Urinary bladder (tissue), 4 donors: Measurements from ENCODE around the gene CGB1. TPM values are rescaled to one million over a fixed set of nuclear protein-coding genes. Genes with fewer than 3 reads are reported as not detected.
A peak's percentile ranks its signal among the peaks of the same experiment; 100 is the strongest.
"Not testable (repeated sequence)": the region's sequence is repeated elsewhere in the genome, so short reads cannot be mapped to it uniquely, and the experiment has no call there.

Source experiments
- DNase-seq: peaks from one replicate; pipeline ENCODE4 v3.0.0-alpha.2; 2015; ENCODE audit errors: extremely low spot score
- H3K27ac ChIP-seq: one replicate; pipeline ENCODE4 v1.5.1; 2013; ENCODE audit warnings: low read depth, mild to moderate bottlenecking, moderate library complexity
- H3K36me3 ChIP-seq: one replicate; pipeline ENCODE4 v1.6.1; 2013; ENCODE audit warnings: mild to moderate bottlenecking, moderate library complexity; ENCODE audit not compliant: insufficient read depth
- H3K4me1 ChIP-seq: one replicate; pipeline ENCODE4 v1.6.1; 2013; ENCODE audit warnings: mild to moderate bottlenecking, moderate library complexity; ENCODE audit not compliant: insufficient read depth
- H3K4me3 ChIP-seq: one replicate; pipeline ENCODE4 v1.5.1; 2013; ENCODE audit warnings: low read depth, low read length
- WGBS: extraction: QIAGEN DNeasy Blood & Tissue Kit; methylation state at CpG from one replicate; pipeline ENCODE4 v1.1.7; 2013; 5-methylcytosine and 5-hydroxymethylcytosine counted together
- polyA plus RNA-seq: library from polyadenylated mRNA; stranded (reverse); fragments of 200-250 nt; gene quantifications from one replicate; pipeline ENCODE4 v1.2.3, GENCODE V29; 2013
- total RNA-seq: library from RNA; depleted of rRNA; stranded (reverse); fragments of >200 nt; gene quantifications from one replicate; pipeline ENCODE4 v1.2.3, GENCODE V29; 2014
- donor health status: healthy with polysubstance abuse.
- donor health status: healthy.

Gene CGB1
- total and polyA plus RNA-seq, 2 donors: not detected

DNA sequence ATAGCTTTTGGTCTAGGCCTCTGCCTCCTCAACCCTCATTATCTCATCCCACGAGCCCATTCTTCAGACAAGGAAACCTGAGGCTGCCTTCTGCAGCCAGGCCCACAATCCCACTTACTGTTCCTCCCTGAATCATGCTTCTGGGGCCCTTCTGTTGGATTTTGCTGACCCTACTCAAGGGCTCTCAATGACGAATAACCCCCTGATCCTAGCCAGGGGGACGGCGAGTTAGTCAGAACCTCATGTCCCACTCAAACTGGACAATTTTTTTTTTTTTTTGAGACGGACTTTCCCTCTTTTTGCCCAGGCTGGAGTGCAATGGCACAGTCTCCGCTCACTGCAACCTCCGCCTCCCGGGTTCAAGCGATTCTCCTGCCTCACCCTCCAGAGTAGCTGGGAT lies 14.6 kb downstream of the CGB1 start:
- no peaks in the 10 kb centered on the region for H3K4me1 ChIP-seq
- WGBS: 94% methylated on average over 9 of the region's 9 CpGs
- H3K27ac ChIP-seq: no peak overlapping the region
- no peak for DNase-seq
- no peaks in the 10 kb centered on the region for H3K36me3 ChIP-seq
- no peak overlapping the region for H3K4me3 ChIP-seq

DNA sequence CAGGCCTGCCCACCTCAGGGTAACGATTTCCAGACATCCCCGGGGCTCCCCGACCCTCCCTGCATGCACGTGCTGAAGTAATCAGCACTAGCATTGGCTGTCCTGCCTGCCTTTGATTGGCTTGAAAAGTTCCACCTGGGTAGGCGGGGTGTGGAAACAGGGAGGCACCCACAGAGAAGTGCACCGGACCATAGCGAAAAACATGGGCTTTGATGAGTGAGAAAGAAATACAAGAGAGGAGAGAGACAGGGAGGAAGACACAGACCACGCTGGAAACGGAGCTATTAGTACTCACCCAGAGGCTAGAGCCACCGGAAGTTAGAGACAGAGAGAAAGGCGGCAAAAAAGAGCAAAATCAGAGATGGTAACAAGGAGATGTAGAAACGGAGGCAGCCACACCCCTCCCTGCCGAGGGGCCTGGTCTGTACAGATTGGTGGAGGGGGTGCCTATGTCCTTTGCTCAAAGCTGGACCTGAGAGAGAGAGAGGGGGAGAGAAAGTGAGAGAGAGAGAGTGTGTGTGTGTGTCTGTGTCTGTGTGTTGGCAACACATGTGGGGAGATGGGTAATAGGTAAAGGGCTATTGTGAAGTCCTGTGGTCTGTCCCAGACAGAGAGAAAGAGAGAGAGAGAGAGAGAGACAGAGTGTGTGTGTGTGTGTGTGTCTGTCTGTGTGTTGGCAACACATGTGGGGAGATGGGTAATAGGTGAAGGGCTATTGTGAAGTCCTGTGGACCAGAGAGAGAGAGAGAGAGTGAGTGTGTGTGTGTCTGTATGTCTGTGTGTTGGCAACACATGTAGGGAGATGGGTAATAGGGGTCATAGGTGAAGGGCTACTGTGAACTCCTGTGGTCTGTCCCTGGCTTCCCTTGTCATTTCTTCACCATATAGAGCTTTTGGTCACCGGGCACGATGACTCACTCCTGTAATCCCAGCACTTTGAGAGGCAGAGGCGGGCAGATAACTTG lies 15.5 kb downstream of the CGB1 start:
- no peak overlapping the region for H3K4me3 ChIP-seq
- WGBS: 35% methylated on average over 16 of the region's 16 CpGs

DNA sequence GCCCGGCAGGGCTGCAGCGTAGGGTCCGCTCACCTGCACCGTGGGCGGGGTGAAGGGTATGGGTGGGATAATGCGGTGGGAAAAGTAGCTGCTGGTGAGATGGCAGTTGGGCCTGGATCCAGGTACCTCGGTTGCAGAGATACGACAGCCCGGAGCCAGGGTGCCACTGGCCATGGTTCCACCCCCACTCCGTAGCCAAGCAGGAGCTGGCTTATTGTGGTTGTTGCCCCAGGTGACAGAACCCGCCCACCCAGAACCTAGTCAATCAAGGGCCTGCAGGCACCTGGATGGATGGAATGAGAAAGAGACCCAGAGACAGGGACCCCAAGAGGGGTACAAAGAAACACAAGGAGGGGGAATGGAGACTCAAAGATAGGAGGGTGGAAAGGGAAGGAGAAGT lies 16.4 kb downstream of the CGB1 start:
- H3K36me3 ChIP-seq: peaks cover 2% of the 10 kb centered on the region
- WGBS: 79% methylated on average over 11 of the region's 11 CpGs
- H3K4me1 ChIP-seq: no peaks in the 10 kb centered on the region
- H3K27ac ChIP-seq: no peak overlapping the region
- H3K4me3 ChIP-seq: no peak overlapping the region
- no peak for DNase-seq

More for the DNA sequence above, 15.5 kb downstream of the CGB1 start:
- no peak overlapping the region for H3K27ac ChIP-seq
- H3K4me1 ChIP-seq: no peaks in the 10 kb centered on the region
- DNase-seq: no peak
- no peaks in the 10 kb centered on the region for H3K36me3 ChIP-seq

DNA sequence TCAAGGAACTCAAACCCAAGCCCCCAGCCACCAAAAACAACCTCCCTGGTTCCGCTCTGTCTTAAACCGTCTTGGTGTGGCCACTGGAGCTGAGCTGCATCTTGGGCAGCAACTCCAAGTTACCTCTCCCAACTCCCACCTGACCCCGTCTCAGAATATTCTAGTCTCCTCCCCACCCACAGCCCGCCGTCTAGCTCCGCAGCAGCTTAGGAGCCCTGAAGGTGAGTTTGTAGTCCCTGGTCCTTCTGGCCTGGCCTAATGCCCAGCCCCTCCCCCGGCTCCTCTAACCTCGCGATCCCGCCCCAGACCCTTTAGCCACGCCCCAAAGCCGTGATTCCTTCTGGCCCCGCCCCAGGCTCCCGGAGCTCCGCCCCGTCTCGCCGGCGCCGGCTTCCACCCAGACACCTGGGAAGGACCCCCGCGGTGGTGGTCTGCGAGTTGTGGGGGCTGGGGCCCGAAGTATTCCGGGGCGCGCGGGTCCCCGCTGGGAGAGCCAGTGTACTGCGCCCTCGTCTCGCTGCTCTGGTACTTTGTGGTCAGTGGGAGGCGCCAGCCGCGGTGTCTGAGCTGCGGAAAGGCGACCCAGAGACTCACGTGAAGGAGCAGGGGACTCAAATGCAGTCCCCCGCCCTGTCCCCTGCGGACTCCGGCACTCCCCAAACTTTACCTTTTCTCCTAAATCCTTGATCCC lies 17.3 kb downstream of the CGB1 start:
- H3K27ac ChIP-seq: no peak overlapping the region
- peaks cover 2% of the 10 kb centered on the region for H3K36me3 ChIP-seq
- H3K4me1 ChIP-seq: no peaks in the 10 kb centered on the region
- peak overlapping the region; percentile 14 for H3K4me3 ChIP-seq
- no peak for DNase-seq
- WGBS: 21% methylated on average over 41 of the region's 41 CpGs

- WGBS: 4% methylated on average over 50 of the region's 50 CpGs
- not testable (repeated sequence) for DNase-seq, H3K4me1 ChIP-seq, H3K27ac ChIP-seq, H3K36me3 ChIP-seq
- peak overlapping the region; percentile 44 for H3K4me3 ChIP-seq
Observed at GRCh38 chr19:49018388-49019241, 18.1 kb downstream of the CGB1 start.

DNA sequence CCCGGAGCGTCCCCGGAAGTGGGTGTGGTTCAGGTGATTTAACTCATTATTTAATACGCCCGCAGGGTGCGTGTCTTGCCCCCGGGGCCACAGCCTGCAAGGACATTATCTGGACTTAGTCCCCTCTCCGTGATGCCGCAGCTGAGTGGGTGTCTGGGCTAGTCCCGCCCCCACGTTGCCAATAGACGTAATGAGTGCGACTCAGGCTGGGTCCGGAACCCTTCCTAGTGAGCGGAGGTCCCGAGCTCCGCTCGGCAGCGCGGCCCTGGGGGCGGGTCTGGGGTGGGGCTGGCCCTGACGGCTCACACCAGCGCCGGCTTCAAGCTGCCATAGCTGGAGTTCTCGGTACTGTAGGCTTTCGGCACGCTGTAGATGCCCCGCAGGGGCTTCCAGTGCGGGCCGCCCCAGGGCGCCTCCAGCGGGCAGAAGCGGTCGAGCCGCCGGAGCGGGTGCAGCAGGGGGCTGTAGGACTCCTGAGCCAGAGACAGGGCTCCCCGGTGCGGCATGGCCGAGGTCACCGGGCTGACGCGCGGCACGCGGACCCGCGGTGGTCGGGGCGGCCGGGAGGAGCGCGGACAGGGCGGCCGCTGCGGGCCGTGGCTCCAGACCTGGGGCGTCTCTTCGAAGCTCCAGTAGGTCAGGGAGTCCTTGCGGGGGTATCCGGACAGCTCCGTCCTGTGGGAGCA lies 18.9 kb downstream of the CGB1 start:
- no peaks in the 10 kb centered on the region for H3K4me1 ChIP-seq
- peaks cover 2% of the 10 kb centered on the region for H3K36me3 ChIP-seq
- DNase-seq: no peak
- 1% methylated on average over 62 of the region's 62 CpGs for WGBS
- peak overlapping the region; percentile 44 for H3K4me3 ChIP-seq
- no peak overlapping the region for H3K27ac ChIP-seq

- no peak for DNase-seq
- H3K27ac ChIP-seq: no peak within 1 kb of the TSS
- 75% methylated on average over 17 of the region's 17 CpGs for WGBS
- H3K4me1 ChIP-seq: no peaks in the 10 kb centered on the region
- peaks cover 2% of the 10 kb centered on the region for H3K36me3 ChIP-seq
- peak within 1 kb of the TSS; percentile 44 for H3K4me3 ChIP-seq
Observed at GRCh38 chr19:49017041-49017665, 19.5 kb downstream of the CGB1 start, which contains the start of gene LHB. LHB (minus strand) TSS chr19:49017091; CDS start chr19:49017081, 10 bp downstream.

GRCh38 chr19:49016067-49016839 lies 20.4 kb downstream of the CGB1 start:
- H3K4me3 ChIP-seq: no peak overlapping the region
- peaks cover 2% of the 10 kb centered on the region for H3K36me3 ChIP-seq
- H3K27ac ChIP-seq: no peak overlapping the region
- no peaks in the 10 kb centered on the region for H3K4me1 ChIP-seq
- WGBS: 95% methylated on average over 28 of the region's 29 CpGs
- no peak for DNase-seq

- H3K27ac ChIP-seq: no peak overlapping the region
- no peaks in the 10 kb centered on the region for H3K4me1 ChIP-seq
- DNase-seq: no peak
- H3K4me3 ChIP-seq: no peak overlapping the region
- H3K36me3 ChIP-seq: peaks cover 2% of the 10 kb centered on the region
- 94% methylated on average over 18 of the region's 18 CpGs for WGBS
Observed at GRCh38 chr19:49014870-49015255, 21.8 kb downstream of the CGB1 start.

DNA sequence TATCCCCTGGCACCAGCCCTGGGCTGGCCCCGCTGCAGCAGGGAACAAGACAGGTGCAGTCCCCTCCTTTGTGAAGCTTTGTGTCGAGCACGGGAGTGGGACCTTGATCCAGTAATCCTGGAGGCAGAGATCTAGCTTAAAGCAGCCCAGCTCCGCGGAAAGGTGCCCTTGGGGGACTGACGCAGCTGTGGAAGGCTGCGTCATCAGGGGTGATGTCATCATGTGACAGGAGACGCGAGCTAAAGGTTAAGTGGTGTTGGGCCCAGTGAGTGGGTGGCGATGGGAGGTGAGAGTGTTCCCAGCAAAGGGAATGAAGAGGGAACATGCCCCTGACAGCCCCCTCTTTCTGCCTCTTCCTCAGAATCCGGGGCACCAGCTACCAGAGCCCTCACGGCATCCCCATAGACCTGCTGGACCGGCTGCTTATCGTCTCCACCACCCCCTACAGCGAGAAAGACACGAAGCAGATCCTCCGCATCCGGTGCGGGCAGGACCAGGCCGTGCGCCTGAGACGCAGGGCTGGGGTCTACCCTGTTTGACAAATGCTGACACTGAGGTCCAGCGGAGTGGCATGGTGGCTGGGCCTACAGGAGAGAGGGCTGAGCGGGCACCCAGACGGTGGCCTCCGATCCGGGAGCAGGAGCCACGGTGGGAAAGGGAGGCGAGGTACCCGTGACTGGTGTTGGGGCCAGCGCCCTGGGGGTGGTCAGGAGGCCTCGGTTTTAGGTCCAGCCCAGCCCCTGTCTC lies 22.4 kb downstream of the CGB1 start:
- no peak for DNase-seq
- Histone ChIP-seq H3K4me3 (no peak overlapping the region), H3K36me3 (peaks cover 2% of the 10 kb centered on the region), H3K27ac (no peak overlapping the region), H3K4me1 (no peaks in the 10 kb centered on the region)
- 92% methylated on average over 32 of the region's 32 CpGs for WGBS

DNA sequence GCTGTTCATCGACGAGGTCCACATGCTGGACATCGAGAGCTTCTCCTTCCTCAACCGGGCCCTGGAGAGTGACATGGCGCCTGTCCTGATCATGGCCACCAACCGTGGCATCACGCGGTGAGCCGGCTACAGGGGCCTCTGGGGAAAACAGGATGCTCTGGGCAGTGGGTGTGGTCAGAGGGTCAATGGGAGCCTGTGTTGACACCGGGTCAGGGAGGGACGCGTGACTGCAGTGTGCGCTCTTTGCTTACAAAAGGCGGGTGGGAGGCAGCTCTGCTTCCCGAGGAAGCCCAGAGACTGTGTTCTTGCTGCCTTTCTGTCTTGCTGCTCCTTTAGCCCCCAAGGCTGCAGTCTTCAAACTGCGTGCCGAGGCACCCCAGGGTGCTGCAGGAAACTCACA lies 25.5 kb downstream of the CGB1 start:
- Histone ChIP-seq H3K4me3 (no peak overlapping the region), H3K36me3 (peaks cover 2% of the 10 kb centered on the region), H3K4me1 (no peaks in the 10 kb centered on the region), H3K27ac (no peak overlapping the region)
- WGBS: 90% methylated on average over 17 of the region's 17 CpGs
- DNase-seq: no peak
